GM19438 (cell line): ENCODE results near the gene PKD1.
"Not testable (repeated sequence)": the region's sequence is repeated elsewhere in the genome, so short reads cannot be mapped to it uniquely, and the experiment has no call there.

Experiments used
- ATAC-seq: cut with Tn5 transposase; IDR thresholded peaks from one replicate; pipeline ENCODE4 v1.9.1; 2021; ENCODE audit warnings: low read depth; ENCODE audit not compliant: unreplicated experiment

Gene PKD1

DNA sequence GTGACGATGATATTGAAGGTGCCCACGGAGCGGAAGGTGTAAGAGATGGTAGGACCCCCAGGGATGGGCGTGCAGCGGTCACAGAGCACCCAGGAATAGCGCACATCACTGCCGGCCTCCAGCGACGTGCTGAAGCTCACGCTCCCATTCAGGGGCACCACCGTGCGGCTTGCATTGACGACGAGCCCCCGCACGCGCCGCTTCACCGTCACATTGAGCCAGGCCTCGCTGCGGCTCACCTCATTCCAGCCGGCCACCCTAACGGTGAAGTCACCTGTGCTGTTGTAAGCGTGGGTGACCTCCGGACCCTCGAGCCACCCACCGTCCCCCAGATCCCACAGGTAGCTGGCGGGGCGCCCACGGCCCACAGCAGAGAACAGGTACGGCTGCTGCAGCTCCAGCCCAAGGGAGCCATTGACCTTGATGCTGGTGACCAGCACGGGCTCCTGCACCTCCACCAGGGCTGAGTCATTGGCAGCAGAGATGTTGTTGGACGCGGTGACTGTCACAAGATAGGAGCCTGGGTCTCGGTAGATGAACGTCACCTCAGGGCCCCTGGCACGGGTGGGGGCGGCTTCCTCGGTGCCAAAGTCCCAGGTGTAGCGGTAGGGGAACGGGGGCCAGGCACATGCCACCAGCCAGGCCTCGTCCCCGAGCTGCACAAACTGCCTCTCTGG, 25.2 kb downstream of the PKD1 start:
- not testable (repeated sequence) for ATAC-seq

- not testable (repeated sequence) for ATAC-seq
Observed at GRCh38 chr16:2109872-2110271, 25.8 kb downstream of the PKD1 start.

DNA sequence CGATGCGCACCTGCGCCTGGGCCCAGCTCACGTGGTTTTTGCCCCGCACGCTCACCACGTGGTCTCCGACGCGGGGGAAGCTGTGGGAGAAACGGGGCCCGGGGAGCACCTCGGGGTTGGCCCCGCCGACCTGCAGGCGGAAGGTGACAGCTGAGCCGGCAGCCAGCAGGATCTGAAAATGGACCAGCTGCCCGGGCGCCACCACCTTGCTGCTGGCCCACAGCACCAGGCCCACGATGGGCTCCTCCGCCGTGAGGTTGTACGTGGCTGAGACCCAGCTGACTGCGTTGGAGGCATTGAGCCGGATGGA, 26.5 kb downstream of the PKD1 start:
- not testable (repeated sequence) for ATAC-seq

GRCh38 chr16:2108446-2109270, 27.0 kb downstream of the PKD1 start:
- not testable (repeated sequence) for ATAC-seq

- not testable (repeated sequence) for ATAC-seq
Observed at GRCh38 chr16:2107791-2108125, 27.9 kb downstream of the PKD1 start.

DNA sequence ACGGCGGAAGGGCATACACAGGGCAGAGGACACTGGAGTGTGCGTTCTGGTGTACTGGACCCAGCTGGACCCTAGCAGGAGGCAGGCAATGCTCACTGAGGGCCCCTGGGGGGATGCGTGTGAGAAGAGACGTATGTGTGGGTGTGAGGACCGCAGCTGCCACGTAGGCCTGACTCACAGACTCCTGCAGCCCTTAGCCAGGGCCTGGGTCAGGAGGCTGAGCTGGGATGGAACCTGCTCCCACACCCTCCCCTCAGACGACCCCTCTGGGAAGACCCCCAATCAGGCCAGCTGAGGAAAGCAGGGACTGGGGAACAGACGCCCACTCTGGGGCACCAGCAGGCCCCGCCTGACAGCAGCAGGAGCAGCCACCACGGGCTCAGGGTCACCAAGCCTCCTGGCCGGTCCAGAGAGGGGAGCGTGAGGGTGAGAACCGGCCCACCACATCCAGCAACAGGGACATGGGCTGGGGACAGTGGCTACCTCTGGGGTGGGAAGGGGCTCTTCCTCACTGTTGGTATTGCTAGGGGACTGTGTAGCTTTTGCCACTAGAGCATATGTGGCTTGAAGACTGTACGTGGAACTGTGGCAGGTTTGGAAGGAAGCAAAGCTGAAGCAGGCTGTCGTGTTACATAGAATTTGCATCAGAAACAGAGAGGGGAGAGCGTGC, 28.4 kb downstream of the PKD1 start:
- not testable (repeated sequence) for ATAC-seq

DNA sequence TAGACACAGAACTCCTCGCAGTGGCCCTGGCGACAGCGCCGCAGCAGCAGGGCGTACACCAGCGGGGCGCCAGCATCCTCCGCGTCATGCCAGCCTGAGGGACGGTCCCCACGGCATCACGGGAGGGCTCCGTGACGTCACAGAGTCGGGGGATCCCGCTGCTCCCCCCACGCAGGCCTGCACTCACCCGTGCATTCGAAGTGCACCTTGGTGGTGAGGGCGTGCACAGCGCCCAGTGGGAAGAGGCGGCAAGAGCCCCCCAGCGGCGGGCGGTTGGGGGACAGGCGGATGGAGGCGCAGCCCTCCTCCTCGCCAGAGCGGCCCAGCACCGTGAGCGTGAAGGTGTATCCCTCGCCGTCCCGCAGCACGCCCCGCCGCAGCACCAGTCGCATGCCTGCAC, 29.5 kb downstream of the PKD1 start:
- ATAC-seq, result not testable (repeated sequence)

- ATAC-seq, result not testable (repeated sequence)
Observed at GRCh38 chr16:2105769-2106168, 29.9 kb downstream of the PKD1 start.

- ATAC-seq, result not testable (repeated sequence)
Observed at GRCh38 chr16:2105291-2105690, 30.4 kb downstream of the PKD1 start.

DNA sequence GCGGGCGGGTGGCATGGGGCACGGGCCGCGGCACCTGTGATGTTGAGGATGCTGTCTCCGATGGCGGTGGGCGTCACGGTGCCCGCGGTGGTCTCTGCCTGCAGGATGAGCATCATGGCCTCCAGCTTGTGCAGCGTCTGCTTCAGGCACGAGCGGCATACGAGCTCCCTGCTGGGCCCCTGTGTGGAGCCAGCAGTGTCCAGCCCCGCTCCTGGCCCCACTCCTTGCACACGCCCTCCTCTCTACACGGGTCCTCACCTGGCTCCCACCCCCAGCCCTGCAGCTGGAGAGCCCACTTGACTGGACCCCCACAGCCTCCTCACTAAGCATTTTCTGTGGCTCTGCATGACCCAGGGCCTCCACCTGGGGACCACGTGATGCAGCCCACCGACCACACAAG, 31.2 kb downstream of the PKD1 start:
- ATAC-seq, result not testable (repeated sequence)

DNA sequence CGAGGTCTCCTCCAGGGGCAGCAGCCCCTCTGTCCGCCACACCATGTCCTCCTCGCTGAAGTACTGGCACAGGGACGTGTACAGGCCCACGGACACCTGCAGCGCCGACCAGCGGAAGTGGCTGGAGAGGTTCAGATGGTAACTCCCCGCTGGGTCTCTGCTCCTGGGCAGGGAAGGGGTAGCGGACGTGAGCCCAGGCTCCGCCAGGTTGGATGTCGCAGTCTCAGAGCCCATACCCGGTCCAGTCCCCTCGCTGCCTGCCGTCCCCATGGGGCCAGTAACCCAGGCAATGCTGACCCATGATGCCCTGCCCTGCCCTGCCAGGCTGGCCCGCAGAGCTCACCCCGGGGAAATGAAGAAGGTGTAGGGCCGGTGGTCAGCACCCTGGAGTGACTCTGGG, 33.2 kb downstream of the PKD1 start:
- ATAC-seq, result no peak

GRCh38 chr16:2101581-2101980, 34.1 kb downstream of the PKD1 start:
- not testable (repeated sequence) for ATAC-seq

- ATAC-seq, result not testable (repeated sequence)
Observed at GRCh38 chr16:2097689-2098088, 38.0 kb downstream of the PKD1 start.

- no peak for ATAC-seq
Observed at GRCh38 chr16:2096853-2097595, 38.7 kb downstream of the PKD1 start.

- no peak for ATAC-seq
Observed at GRCh38 chr16:2095918-2096582, 39.6 kb downstream of the PKD1 start.

- no peak for ATAC-seq
Observed at GRCh38 chr16:2095315-2095853, 40.3 kb downstream of the PKD1 start.

- ATAC-seq, result no peak
Observed at GRCh38 chr16:2093793-2094192, 41.9 kb downstream of the PKD1 start.

DNA sequence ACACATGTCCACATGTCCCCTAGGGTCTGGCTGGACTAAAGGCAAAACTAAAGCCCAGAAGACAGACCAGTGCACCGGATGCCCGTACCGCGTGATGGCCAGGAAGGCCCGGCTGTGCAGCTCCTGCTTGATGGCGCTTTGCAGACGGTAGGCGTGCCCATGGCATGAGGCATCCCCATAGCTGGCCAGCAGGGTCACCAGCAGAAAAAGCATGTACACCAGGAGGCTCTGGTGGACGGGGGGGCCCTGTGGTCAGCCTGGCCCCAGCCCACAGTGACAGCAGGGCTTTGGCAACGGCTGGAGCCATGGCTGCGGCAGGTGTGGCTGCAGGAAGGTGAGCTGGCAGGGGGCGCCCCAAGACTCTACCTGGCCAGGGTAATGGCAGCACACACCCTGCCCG, 42.8 kb downstream of the PKD1 start:
- ATAC-seq, result no peak

- no peak for ATAC-seq
Observed at GRCh38 chr16:2092256-2092620, 43.5 kb downstream of the PKD1 start.

DNA sequence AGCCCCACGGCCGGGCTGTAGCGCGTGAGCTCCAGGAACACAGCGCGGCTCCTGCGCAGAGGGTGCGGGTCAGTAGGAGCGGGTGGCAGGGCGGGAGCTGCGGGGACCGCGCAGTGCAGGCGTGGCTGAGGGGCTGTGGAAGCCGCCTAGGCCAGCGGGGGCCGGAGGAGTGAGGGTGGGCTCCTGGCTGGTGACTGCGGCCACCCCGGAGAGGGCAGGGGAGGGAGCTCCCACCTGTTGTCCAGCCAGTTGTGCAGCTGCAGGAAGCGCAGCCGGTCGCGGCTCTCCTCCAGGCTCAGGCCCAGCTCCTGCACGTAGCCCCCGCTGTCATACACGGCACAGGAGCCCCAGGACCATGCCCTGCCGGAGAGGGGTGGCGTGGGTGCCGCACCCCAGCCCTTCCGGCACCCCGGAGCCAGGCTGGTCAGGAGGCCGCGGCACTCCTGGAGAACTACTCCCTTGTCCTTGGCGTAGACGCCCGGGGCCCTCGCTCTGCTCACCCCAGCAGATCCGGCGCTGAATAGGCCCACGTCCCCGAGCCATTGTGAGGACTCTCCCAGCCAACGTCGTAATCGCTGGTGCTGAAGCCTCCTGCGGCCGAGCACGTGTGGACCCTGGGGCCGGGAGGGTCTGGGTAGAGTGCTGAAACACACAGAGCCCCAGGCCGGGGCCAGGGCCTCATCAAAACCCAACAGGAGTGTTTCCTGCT, 44.0 kb downstream of the PKD1 start:
- ATAC-seq, result no peak
